ENCODE measurements around the gene UGT1A7.

DNA sequence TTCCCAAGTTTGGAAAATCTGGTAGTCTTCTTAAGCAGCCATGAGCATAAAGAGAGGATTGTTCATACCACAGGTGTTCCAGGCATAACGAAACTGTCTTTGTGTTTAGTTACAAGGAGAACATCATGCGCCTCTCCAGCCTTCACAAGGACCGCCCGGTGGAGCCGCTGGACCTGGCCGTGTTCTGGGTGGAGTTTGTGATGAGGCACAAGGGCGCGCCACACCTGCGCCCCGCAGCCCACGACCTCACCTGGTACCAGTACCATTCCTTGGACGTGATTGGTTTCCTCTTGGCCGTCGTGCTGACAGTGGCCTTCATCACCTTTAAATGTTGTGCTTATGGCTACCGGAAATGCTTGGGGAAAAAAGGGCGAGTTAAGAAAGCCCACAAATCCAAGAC lies 90.5 kb downstream of the UGT1A7 start:
- TF ChIP-seq ZFP36 (IDR thresholded peaks at IDR 0.05; ENCODE audit: low read depth, low read length, partially characterized antibody) (no peak), HCFC1 (IDR thresholded peaks at IDR 0.05; ENCODE audit: low read depth, low read length) (no peak), CBX8 (IDR thresholded peaks at IDR 0.05; ENCODE audit: borderline replicate concordance, extremely low read depth, low read depth, low read length, poor library complexity, severe bottlenecking) (no peak), GABPB1 (CRISPR knock-in tag; IDR thresholded peaks at IDR 0.05) (no peak), CTBP1 (IDR thresholded peaks at IDR 0.05; ENCODE audit: borderline replicate concordance) (no peak), NFIC (IDR thresholded peaks at IDR 0.05) (no peak)
- TF ChIP-seq, protein P1, sequence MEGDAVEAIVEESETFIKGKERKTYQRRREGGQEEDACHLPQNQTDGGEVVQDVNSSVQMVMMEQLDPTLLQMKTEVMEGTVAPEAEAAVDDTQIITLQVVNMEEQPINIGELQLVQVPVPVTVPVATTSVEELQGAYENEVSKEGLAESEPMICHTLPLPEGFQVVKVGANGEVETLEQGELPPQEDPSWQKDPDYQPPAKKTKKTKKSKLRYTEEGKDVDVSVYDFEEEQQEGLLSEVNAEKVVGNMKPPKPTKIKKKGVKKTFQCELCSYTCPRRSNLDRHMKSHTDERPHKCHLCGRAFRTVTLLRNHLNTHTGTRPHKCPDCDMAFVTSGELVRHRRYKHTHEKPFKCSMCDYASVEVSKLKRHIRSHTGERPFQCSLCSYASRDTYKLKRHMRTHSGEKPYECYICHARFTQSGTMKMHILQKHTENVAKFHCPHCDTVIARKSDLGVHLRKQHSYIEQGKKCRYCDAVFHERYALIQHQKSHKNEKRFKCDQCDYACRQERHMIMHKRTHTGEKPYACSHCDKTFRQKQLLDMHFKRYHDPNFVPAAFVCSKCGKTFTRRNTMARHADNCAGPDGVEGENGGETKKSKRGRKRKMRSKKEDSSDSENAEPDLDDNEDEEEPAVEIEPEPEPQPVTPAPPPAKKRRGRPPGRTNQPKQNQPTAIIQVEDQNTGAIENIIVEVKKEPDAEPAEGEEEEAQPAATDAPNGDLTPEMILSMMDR (IDR thresholded peaks at IDR 0.05 in 2 of 3, conservative IDR thresholded peaks at IDR 0.05 in 1 of 3; ENCODE audit: insufficient read depth in 2 of 3, low read depth in 1 of 3, low read length in 3 of 3) = no peak
- TF ChIP-seq, protein P2, sequence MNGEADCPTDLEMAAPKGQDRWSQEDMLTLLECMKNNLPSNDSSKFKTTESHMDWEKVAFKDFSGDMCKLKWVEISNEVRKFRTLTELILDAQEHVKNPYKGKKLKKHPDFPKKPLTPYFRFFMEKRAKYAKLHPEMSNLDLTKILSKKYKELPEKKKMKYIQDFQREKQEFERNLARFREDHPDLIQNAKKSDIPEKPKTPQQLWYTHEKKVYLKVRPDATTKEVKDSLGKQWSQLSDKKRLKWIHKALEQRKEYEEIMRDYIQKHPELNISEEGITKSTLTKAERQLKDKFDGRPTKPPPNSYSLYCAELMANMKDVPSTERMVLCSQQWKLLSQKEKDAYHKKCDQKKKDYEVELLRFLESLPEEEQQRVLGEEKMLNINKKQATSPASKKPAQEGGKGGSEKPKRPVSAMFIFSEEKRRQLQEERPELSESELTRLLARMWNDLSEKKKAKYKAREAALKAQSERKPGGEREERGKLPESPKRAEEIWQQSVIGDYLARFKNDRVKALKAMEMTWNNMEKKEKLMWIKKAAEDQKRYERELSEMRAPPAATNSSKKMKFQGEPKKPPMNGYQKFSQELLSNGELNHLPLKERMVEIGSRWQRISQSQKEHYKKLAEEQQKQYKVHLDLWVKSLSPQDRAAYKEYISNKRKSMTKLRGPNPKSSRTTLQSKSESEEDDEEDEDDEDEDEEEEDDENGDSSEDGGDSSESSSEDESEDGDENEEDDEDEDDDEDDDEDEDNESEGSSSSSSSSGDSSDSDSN (IDR thresholded peaks at IDR 0.05; ENCODE audit: borderline replicate concordance in 1 of 2, low read depth in 2 of 2, low read length in 2 of 2) = no peak
- TF ChIP-seq, protein P3, sequence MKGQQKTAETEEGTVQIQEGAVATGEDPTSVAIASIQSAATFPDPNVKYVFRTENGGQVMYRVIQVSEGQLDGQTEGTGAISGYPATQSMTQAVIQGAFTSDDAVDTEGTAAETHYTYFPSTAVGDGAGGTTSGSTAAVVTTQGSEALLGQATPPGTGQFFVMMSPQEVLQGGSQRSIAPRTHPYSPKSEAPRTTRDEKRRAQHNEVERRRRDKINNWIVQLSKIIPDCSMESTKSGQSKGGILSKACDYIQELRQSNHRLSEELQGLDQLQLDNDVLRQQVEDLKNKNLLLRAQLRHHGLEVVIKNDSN (CRISPR knock-in tag; IDR thresholded peaks at IDR 0.05) = no peak
